COLO668 (cell line): ENCODE results near the gene LLPH.
A peak's percentile ranks its signal among the peaks of the same experiment; 100 is the strongest.

Experiments
- DNase-seq: peaks from one replicate; lab custom pipeline; 2025; ENCODE audit not compliant: unreplicated experiment; lab: John Stamatoyannopoulos, UW

The LLPH gene

GRCh38 chr12:66092559-66093269, 37.8 kb downstream of the LLPH start:
- no peak for DNase-seq

- DNase-seq = no peak
Measured at GRCh38 chr12:66090157-66090556, 40.4 kb downstream of the LLPH start.

DNA sequence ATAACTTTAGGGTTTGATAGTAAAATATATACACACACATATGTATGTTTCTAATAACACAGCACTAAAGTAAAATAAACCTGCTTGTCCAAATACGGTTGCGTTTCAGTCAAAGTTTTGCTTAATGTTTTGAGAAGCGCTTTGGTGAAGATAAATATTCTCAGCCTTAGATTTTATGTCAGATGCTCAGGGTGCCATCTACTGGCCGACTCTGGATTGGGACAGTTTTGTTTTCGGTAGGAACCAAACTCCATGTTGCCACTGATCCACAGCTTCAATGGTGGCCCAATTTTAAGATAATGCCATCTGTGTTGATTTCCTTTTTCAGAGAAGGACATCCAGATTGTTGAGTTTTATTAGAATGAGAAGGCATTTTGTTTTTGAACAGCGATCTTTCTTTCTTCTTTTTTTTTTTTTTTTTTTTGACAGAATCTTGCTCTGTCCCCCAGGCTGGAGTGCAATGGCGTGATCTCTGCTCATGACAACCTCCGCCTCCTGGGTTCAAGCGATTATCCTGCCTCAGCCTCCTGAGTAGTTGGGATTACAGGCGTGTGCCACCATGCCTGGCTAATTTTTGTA, 43.1 kb downstream of the LLPH start:
- DNase-seq = peak; percentile 56

DNA sequence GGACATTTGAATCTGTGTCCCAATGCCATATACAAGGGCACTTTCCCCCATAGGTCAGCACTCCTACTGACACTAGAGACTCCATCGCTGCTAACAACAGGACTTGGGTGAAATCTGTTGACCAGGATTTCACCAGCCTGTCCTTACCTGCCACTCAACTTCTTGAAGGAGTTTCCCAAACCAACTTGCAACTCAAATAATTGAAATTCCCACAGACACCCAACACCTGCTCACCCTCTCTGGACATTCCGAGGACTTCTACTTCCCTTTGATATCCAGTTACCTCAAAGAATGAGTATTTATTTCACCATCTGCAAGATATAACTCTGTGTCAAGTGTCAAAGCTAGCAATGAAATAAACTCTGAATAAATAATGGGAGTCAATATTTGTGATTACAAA, 44.6 kb downstream of the LLPH start:
- DNase-seq = no peak

DNA sequence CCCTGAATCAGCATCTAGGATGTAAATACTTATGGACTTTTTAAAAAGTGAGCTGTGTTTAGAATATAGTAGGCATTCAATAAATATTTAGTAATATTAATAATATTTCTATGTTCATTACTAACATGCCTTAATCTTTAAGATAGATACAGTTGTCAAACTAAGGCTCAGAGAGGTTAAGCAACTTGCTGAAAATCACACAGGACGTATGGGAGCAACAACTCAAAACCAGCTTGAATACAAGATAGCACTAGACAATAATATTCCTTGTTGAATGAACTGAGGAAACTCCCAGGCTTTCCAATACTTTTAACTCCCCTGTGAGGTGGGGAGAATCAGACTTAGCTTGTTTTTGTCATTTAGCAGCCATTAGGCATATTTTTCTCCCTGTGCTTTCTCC, 45.3 kb downstream of the LLPH start:
- no peak for DNase-seq

- no peak for DNase-seq
Measured at GRCh38 chr12:66083766-66084165, 46.8 kb downstream of the LLPH start.

DNA sequence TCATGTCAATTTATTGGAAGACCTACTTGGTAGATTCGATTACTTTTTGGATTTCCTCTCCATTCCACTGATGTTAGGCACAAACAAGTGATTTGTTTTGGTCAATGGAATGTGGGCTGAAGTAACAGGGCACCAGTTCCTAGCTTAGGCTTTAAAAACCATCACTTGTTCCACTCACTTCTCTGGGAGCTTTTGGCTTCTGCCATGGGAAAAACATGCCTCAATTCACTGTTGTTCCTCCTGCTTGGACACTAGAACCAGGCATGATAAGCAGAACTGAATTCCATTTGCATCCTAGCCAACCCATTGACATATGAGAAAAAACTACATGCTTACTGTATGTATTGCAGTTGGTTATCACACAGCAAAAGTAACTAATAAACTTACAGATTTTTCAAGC, 47.8 kb downstream of the LLPH start:
- no peak for DNase-seq

GRCh38 chr12:66080791-66081190, 49.8 kb downstream of the LLPH start:
- no peak for DNase-seq

DNA sequence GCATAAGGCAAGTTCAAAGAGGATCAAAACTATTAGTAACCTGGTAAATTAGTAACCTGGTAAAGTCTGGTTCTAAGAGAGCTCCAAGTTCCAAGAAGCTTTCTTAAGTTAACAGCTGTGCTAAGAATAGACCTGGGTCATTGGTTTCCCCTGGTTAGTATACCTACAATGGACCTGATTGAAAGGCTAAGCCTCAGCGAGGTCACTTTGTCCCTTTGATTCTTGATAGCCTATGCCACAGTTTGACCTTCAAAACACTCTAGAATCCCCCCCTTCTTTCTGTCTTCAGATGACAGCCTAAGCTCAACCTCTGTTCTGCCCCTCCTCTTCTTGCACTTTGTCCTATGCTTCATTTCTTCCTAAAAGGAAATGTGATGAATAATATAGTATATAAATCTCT, 53.0 kb downstream of the LLPH start:
- DNase-seq = no peak

- DNase-seq = no peak
Measured at GRCh38 chr12:66074561-66074960, 56.0 kb downstream of the LLPH start.

DNA sequence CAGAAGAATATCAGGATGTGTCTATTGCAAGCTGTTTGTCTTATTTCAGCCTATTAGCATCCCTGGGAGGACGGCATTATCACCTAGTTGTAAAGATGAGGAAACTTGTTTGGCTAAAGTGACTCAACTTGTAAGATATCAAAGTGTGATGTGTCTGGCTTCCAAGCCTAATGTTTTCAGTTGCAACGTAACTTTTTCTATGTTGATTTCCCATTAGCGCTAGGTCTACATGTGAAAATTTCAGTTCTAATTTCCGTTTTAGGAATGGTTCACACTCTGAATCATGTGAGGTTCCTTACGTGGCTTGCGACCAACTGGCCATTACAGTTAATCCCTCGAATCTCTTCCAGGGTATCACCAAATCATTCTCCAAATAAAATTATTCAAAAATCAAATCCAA, 58.0 kb downstream of the LLPH start:
- DNase-seq = no peak

GRCh38 chr12:66072135-66072534, 58.4 kb downstream of the LLPH start:
- no peak for DNase-seq

- no peak for DNase-seq
Measured at GRCh38 chr12:66071549-66071948, 59.0 kb downstream of the LLPH start.

DNA sequence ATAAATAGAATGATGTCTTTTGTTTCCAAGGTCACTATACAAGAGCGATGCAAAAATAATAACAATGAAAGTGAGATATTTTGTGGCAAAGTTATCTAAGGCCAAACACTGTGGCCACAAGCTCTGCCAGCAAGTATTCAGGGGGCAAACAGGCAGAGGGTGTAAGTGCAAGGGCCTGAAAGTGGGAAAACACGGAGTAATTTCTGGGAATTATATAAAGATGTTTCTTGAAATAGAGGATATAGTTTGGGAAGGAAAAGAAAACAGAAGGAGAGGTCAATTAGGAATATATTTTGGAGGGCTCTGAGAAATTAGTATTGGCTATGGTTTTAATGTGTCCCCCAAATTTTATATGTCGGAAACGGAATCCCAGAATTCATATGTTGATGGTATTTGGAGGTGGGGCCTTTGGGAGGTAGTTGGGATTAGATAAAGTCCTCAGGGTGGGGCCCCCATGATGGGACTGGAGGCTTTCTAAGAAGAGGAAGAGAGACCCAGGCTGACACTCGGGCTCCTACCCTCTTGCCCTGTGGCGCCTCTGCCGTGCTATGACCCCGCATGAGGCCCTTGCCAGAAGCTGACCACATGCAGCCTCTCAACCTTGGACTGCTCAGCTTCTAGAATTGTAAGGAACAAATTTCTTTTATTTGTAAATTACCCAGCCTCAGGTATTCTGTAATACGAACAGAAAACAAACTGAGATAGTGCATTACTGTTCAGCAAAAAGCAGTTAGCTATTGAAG, 60.0 kb downstream of the LLPH start:
- no peak for DNase-seq

DNA sequence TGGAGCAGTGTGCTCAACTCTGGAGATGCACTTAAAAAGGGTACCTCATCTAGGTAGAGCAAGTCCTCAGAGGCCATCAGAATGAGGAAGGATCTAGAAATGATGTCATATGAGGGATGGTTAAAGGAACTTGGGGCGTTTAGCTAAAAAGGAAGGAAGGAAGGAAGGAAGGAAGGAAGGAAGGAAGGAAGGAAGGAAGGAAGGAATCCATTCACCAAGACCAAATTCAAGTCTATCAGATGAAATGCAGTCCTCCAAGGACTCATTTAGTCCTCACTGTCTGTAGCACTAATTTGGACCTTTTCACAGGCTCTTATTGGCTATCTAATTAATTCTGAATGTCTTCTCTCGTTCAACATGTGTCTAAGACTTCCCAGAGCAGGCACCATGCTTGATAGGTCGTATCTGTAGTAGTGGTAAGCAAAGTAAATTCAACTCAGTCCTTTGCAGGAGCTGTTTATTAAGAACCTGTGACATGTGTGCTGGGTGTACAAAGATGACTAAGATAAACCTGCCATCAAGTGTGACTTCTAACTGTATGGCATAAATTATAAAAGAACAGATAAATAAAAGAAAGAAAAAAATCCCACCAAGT, 63.5 kb downstream of the LLPH start:
- no peak for DNase-seq
